WTC11 (cell line): ENCODE data around the gene FERMT2.

ENCODE experiments used
- ATF1 ChIP-seq: sonication (generic); formaldehyde crosslinking; IDR thresholded peaks from 2 replicates; pipeline ENCODE4 v1.8.1; 2023; ENCODE audit warnings: mild to moderate bottlenecking, moderate library complexity, missing genetic modification reagents
- CREM ChIP-seq: sonication (generic); formaldehyde crosslinking; IDR thresholded peaks from 2 replicates; pipeline ENCODE4 v1.8.1; 2022; ENCODE audit warnings: mild to moderate bottlenecking, missing genetic modification reagents, moderate library complexity
- CTCF ChIP-seq: fragments of 200-600 bp; IDR thresholded peaks from 2 replicates; pipeline ENCODE4 v1.8.0; 2022; ENCODE audit warnings: antibody characterized with exemption
- ELF4 ChIP-seq: sonication (generic); formaldehyde crosslinking; IDR thresholded peaks from 2 replicates; pipeline ENCODE4 v1.8.1; 2022; ENCODE audit warnings: low read depth, mild to moderate bottlenecking, moderate library complexity, missing genetic modification reagents
- FOXP1 ChIP-seq: sonication (generic); formaldehyde crosslinking; IDR thresholded peaks from 2 replicates; pipeline ENCODE4 v1.8.0; 2022; ENCODE audit warnings: missing genetic modification reagents, mild to moderate bottlenecking, moderate library complexity, borderline replicate concordance
- NFE2L1 ChIP-seq: sonication (generic); formaldehyde crosslinking; IDR thresholded peaks from 2 replicates; pipeline ENCODE4 v1.8.1; 2023; ENCODE audit warnings: missing genetic modification reagents
- ZBTB21 ChIP-seq: sonication (generic); formaldehyde crosslinking; IDR thresholded peaks from 2 replicates; pipeline ENCODE4 v1.8.1; 2023; ENCODE audit warnings: mild to moderate bottlenecking, missing genetic modification reagents, borderline replicate concordance
- ZNF281 ChIP-seq: sonication (generic); formaldehyde crosslinking; IDR thresholded peaks from 2 replicates; pipeline ENCODE4 v1.8.0; 2023; ENCODE audit warnings: mild to moderate bottlenecking, missing genetic modification reagents
- TF ChIP-seq, protein P1 (sequence below): sonication (generic); formaldehyde crosslinking; IDR thresholded peaks from 2 replicates; pipeline ENCODE4 v1.8.0; 2022; ENCODE audit warnings: mild to moderate bottlenecking, missing genetic modification reagents
- TF ChIP-seq, protein P2 (sequence below): sonication (generic); formaldehyde crosslinking; conservative IDR thresholded peaks from 2 replicates; pipeline ENCODE4 v1.8.1; 2022; ENCODE audit warnings: mild to moderate bottlenecking, missing genetic modification reagents

- TF ChIP-seq CTCF: no peak
- TF ChIP-seq ZBTB21 (CRISPR knock-in tag): no peak
- no peak for TF ChIP-seq ZNF281 (CRISPR knock-in tag)
- TF ChIP-seq, protein P1, sequence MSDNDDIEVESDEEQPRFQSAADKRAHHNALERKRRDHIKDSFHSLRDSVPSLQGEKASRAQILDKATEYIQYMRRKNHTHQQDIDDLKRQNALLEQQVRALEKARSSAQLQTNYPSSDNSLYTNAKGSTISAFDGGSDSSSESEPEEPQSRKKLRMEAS (CRISPR knock-in tag): no peak
- TF ChIP-seq NFE2L1: no peak
- TF ChIP-seq ELF4 (CRISPR knock-in tag): no peak
- TF ChIP-seq ATF1: no peak
- TF ChIP-seq, protein P2, sequence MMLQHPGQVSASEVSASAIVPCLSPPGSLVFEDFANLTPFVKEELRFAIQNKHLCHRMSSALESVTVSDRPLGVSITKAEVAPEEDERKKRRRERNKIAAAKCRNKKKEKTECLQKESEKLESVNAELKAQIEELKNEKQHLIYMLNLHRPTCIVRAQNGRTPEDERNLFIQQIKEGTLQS (CRISPR knock-in tag): no peak
- TF ChIP-seq FOXP1 (CRISPR knock-in tag): no peak
- no peak for TF ChIP-seq CREM (CRISPR knock-in tag)
Measured at GRCh38 chr14:52939427-52939826, 11.4 kb downstream of the FERMT2 start.
